ENCODE data around the gene HSBP1L1. TPM values are rescaled to one million over a fixed set of nuclear protein-coding genes. Genes with fewer than 3 reads are reported as not detected.

The HSBP1L1 gene
- total RNA-seq, 4 donors from 2014 or later: 18.0 to 35.4 (median 29.7) TPM

GRCh38 chr18:79975985-79976680, 11.7 kb downstream of the HSBP1L1 start:
- WGBS, 2 donors: 78 to 94% methylated on average over 13 to 14 of the region's 14 CpGs
- TF ChIP-seq EP300 (IDR thresholded peaks at IDR 0.05): no peak
- no peak for TF ChIP-seq CTCF (IDR thresholded peaks at IDR 0.05)
- no peak for TF ChIP-seq POLR2A (IDR thresholded peaks at IDR 0.05)
- Histone ChIP-seq H3K27me3 (no peaks in the 10 kb centered on the region), H3K4me1 (peaks cover 0 to 4% (median 0%) of the 10 kb centered on the region in 4 donors), H3K4me3 (no peak overlapping the region), H3K9me3 (no peaks in the 10 kb centered on the region), H3K36me3 (peaks cover 0 to 64% (median 9%) of the 10 kb centered on the region in 3 donors), H3K27ac (no peak overlapping the region)
- DNase-seq (ENCODE audit: low spot score in 2 of 2): no peak

- no peak for TF ChIP-seq POLR2A (IDR thresholded peaks at IDR 0.05)
- TF ChIP-seq EP300 (IDR thresholded peaks at IDR 0.05): no peak
- no peak for TF ChIP-seq CTCF (IDR thresholded peaks at IDR 0.05)
- Histone ChIP-seq H3K4me1 (peaks cover 0 to 28% (median 0%) of the 10 kb centered on the region in 4 donors), H3K36me3 (peaks cover 0 to 38% (median 0%) of the 10 kb centered on the region in 3 donors), H3K27me3 (no peaks in the 10 kb centered on the region), H3K9me3 (no peaks in the 10 kb centered on the region), H3K27ac (no peak overlapping the region), H3K4me3 (no peak overlapping the region)
- DNase-seq (ENCODE audit: low spot score in 2 of 2): no peak
- WGBS, 2 donors: 88 to 93% methylated on average over 5 of the region's 5 CpGs
Observed at GRCh38 chr18:79979843-79980242, 15.4 kb downstream of the HSBP1L1 start.

GRCh38 chr18:79980585-79980984, 16.1 kb downstream of the HSBP1L1 start:
- WGBS, 2 donors: 74 to 85% methylated on average over 13 of the region's 13 CpGs
- Histone ChIP-seq H3K4me1 (peaks cover 0 to 33% (median 0%) of the 10 kb centered on the region in 4 donors), H3K9me3 (no peaks in the 10 kb centered on the region), H3K36me3 (peaks cover 0 to 36% (median 0%) of the 10 kb centered on the region in 3 donors), H3K4me3 (no peak overlapping the region), H3K27ac (no peak overlapping the region), H3K27me3 (no peaks in the 10 kb centered on the region)
- TF ChIP-seq EP300 (IDR thresholded peaks at IDR 0.05) (no peak), POLR2A (IDR thresholded peaks at IDR 0.05) (no peak), CTCF (IDR thresholded peaks at IDR 0.05) (no peak)
- no peak for DNase-seq (ENCODE audit: low spot score in 2 of 2)

GRCh38 chr18:79982736-79983135, 18.3 kb downstream of the HSBP1L1 start:
- TF ChIP-seq EP300 (IDR thresholded peaks at IDR 0.05) (no peak), POLR2A (IDR thresholded peaks at IDR 0.05) (no peak), CTCF (IDR thresholded peaks at IDR 0.05) (no peak)
- H3K4me1 ChIP-seq: peaks cover 0 to 54% (median 11%) of the 10 kb centered on the region in 4 donors
- no peak overlapping the region for H3K4me3 ChIP-seq
- H3K27ac ChIP-seq: peak overlapping the region in 2 of 4 donors; percentile 8 to 56
- peaks cover 0 to 31% (median 0%) of the 10 kb centered on the region in 3 donors for H3K36me3 ChIP-seq
- no peaks in the 10 kb centered on the region for H3K9me3 ChIP-seq
- no peak for DNase-seq (ENCODE audit: low spot score in 2 of 2)
- WGBS, 2 donors: 62 to 67% methylated on average over 6 of the region's 6 CpGs
- no peaks in the 10 kb centered on the region for H3K27me3 ChIP-seq

GRCh38 chr18:79983253-79983652, 18.8 kb downstream of the HSBP1L1 start:
- WGBS, 2 donors: 86 to 87% methylated on average over 4 of the region's 4 CpGs
- peaks cover 0 to 31% (median 0%) of the 10 kb centered on the region in 3 donors for H3K36me3 ChIP-seq
- peaks cover 0 to 55% (median 11%) of the 10 kb centered on the region in 4 donors for H3K4me1 ChIP-seq
- no peaks in the 10 kb centered on the region for H3K27me3 ChIP-seq
- TF ChIP-seq POLR2A (IDR thresholded peaks at IDR 0.05) (no peak), CTCF (IDR thresholded peaks at IDR 0.05) (no peak), EP300 (IDR thresholded peaks at IDR 0.05) (no peak)
- no peak overlapping the region for H3K4me3 ChIP-seq
- H3K27ac ChIP-seq: peak overlapping the region in 1 of 4 donors; percentile 8
- no peak for DNase-seq (ENCODE audit: low spot score in 2 of 2)
- H3K9me3 ChIP-seq: no peaks in the 10 kb centered on the region
